HG03045 (cell line): Measurements from ENCODE around the gene NAV2.

Experiments
- ATAC-seq: cut with Tn5 transposase; IDR thresholded peaks from one replicate; pipeline ENCODE4 v1.9.1; 2021; ENCODE audit warnings: mild to moderate bottlenecking, moderate library complexity; ENCODE audit not compliant: unreplicated experiment

Gene NAV2

DNA sequence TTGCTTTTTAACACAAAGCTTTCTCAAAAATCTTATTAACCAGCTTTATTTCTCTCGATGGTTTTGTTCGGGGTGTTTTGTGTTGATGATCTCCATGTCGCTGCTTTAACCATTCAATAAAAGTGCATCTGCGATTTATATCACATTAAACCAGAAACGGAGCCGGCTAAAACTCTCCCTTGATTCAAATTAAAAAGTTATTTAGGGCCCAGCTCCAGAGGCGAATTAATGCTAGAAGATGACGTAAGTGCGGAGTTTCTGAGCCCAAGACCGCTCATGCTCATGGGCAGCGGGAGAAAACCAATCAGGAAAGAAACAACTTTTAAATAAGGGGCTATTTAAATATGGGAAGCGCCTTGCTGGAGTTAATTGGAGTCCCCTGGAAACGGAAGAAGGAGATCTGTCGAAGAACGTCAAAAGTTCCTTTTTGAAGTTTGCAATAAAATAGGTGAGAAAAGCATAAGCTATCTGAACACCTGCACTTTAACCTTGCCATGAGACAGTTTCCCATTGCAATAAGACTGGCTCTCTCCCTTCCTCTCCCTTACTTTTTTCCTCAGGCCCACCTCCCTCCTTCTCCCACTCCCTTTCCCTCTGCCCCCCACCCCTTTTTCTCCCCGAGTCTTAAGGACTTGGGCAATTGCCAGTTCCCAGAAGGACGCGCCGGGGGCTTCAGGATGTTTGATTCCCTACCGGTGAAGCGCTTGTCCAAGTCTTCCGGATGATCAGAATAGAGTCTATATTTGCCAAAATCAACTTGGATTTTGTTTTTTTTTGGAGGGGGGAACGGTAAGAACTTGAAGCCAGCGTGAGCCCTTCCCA is 449.5 kb downstream of the NAV2 start:
- ATAC-seq = no peak

DNA sequence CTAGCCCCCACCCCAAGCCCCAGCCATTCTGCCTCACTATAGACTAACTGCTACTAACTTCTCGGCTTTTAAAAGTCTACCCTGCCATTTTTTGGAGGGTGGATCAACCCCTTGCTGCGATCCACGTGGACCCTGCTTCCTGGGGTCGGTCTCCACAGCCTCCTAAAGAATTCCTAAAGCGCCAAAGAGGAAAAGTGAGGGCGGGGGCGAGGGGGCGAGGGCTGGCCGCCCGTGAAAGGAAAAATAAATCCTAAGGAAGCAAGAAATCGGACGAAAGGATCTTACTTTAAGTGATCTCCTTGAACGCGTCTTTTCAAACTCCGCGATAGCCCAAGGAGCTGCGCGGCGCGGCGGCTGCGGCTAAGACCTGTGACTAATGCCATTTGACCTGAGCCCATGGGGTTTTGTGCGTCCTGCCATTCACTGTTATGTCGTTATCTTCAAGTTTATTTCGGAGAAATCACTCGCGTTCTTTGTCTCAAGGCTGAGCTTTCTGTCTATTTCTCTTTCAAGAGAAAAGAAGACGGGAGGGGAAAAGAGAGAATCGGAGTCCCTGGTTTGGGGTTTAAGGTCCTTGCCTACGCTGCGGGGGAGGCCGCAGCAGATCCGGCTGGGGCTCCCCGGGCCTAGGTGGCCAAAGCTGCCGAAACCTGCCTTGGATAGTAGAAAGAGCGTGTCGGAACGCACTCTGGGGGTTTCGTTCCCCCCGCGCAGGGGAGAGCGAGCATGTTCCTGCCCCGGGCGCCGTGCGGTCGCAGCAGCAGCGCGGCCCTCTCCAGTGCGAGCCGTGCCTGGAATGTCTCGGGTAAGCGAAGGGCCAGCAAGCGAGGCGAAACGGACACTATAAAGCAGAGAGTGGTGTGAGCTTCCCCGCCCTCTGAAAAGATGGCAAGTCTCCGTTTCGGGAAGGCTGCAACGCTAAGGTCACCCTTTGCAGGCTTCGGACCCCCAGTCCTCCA is 450.5 kb downstream of the NAV2 start:
- ATAC-seq = no peak

DNA sequence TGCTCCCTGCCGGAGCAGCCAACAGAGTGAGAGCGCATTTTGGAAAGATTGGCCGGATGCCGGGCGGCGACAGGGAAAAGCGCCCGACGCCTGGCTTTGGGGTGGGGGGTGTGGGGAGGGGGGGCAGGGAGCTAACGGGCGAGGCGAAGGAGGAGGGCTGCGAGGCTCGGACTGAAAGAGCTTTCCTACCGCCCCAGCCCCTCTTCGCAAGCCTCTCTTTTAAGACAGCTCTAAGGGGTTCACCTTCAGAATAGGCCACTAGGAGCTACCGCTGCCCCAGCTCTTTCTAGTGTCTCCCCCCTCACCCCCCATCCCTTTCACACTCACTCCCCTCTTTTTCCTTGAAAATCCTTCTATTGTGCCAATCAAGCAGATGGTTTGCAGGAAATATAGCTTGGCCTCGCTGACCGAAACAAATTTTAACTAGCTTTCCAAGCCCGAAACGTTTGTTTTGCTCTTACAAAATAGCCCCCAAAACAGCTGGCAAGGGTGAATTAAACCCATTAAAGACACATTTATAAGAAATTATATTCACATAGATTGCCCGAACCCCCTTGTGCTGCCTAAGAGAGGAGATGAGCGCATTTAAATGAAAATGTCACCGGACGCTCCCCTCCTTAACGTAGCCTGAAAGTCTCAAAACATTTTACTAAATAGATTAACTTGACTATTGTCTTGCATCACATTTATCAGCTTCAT is 451.3 kb downstream of the NAV2 start:
- no peak for ATAC-seq
